Fibroblast of lung (primary cell): ENCODE data around the gene VPS37C.

Experiments used
- EZH2 ChIP-seq: IDR thresholded peaks from 2 replicates; pipeline ENCODE4 v1.5.1; 2012; ENCODE audit warnings: low read length, control low read depth, mild to moderate bottlenecking; ENCODE audit errors: missing control alignments
- TF ChIP-seq, protein P1 (sequence below), 2 donors: IDR thresholded peaks in 1 of 2; conservative IDR thresholded peaks in 1 of 2; 1 replicate in 1 of 2; 2 replicates in 1 of 2; pipeline ENCODE4 v1.5.1; 2011 to 2012; ENCODE audit warnings: low read length in 2 of 2, control low read depth in 1 of 2, inconsistent platforms in 1 of 2, low read depth in 1 of 2, mild to moderate bottlenecking in 1 of 2

DNA sequence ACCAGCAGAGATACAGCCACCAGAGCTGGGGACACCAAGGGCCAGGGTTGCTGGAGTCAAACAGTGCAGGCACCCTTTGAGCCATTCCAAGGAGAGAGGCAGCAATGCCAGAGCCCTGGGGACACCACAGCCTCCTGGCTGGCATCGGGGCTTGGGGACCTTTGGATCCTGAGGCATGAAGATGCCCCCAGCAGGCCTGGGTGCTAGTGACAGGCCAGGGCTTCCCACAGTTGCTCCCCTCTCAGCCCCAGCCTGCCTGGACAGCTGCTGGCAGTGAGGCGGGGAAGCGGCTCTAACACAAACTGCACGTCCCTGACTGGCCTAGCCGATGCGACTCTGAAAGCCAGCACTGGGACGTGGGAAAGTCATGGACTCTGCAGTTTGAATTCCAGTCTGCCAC is 56.3 kb downstream of the VPS37C start:
- TF ChIP-seq, protein P1, sequence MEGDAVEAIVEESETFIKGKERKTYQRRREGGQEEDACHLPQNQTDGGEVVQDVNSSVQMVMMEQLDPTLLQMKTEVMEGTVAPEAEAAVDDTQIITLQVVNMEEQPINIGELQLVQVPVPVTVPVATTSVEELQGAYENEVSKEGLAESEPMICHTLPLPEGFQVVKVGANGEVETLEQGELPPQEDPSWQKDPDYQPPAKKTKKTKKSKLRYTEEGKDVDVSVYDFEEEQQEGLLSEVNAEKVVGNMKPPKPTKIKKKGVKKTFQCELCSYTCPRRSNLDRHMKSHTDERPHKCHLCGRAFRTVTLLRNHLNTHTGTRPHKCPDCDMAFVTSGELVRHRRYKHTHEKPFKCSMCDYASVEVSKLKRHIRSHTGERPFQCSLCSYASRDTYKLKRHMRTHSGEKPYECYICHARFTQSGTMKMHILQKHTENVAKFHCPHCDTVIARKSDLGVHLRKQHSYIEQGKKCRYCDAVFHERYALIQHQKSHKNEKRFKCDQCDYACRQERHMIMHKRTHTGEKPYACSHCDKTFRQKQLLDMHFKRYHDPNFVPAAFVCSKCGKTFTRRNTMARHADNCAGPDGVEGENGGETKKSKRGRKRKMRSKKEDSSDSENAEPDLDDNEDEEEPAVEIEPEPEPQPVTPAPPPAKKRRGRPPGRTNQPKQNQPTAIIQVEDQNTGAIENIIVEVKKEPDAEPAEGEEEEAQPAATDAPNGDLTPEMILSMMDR (conservative IDR thresholded peaks at IDR 0.05 in 1 of 2, IDR thresholded peaks at IDR 0.05 in 1 of 2; ENCODE audit: low read depth in 1 of 2, low read length in 2 of 2), result no peak
- TF ChIP-seq EZH2, result no peak
